ENCODE data around the gene SRRM3. TPM values are rescaled to one million over a fixed set of nuclear protein-coding genes. Genes with fewer than 3 reads are reported as not detected.

SRRM3 gene
- total and polyA plus RNA-seq, 2 experiments from 2014 or later = 8.6 to 13.8 TPM

- H3K36me3 Mint-ChIP-seq (ENCODE audit: low read depth) = peaks cover 5% of the 10 kb centered on the region; the same call in 2 of the 3 replicates
- H3K27me3 Mint-ChIP-seq (ENCODE audit: insufficient read depth, low read depth, poor library complexity) = peaks cover 52% of the 10 kb centered on the region
- Histone ChIP-seq H3K9me2 (ENCODE audit: insufficient read depth) (no peaks in the 10 kb centered on the region), H3K79me2 (replicated peaks; ENCODE audit: insufficient read depth) (no peaks in the 10 kb centered on the region), H2AFZ (peak overlapping the region; percentile 43; the same call in 1 of the 2 replicates), H3K27ac (ENCODE audit: low read depth) (no peak overlapping the region), H4K20me1 (replicated peaks; ENCODE audit: insufficient read depth) (no peaks in the 10 kb centered on the region; the same call in 1 of the 2 replicates), H3K36me3 (ENCODE audit: insufficient read depth) (no peaks in the 10 kb centered on the region), H3K4me2 (peak overlapping the region; percentile 87), H3K4me3 (peak overlapping the region; percentile 76), H3K27me3 (ENCODE audit: insufficient read depth) (peaks cover 56% of the 10 kb centered on the region), H3F3A (replicated peaks; ENCODE audit: low read depth) (peaks cover 7% of the 10 kb centered on the region; the same call in 1 of the 2 replicates), H3K4me1 (ENCODE audit: insufficient read depth) (peaks cover 9% of the 10 kb centered on the region)
- H3K4me3 Mint-ChIP-seq = peak overlapping the region; percentile 92
- H3K9me3 Mint-ChIP-seq = peaks cover 2% of the 10 kb centered on the region; the same call in 2 of the 3 replicates
- peak; percentile 81 for DNase-seq (ENCODE audit: low spot score)
- peak; percentile 70 for ATAC-seq
- no peak overlapping the region for H3K27ac Mint-ChIP-seq
- TF ChIP-seq, protein P1, sequence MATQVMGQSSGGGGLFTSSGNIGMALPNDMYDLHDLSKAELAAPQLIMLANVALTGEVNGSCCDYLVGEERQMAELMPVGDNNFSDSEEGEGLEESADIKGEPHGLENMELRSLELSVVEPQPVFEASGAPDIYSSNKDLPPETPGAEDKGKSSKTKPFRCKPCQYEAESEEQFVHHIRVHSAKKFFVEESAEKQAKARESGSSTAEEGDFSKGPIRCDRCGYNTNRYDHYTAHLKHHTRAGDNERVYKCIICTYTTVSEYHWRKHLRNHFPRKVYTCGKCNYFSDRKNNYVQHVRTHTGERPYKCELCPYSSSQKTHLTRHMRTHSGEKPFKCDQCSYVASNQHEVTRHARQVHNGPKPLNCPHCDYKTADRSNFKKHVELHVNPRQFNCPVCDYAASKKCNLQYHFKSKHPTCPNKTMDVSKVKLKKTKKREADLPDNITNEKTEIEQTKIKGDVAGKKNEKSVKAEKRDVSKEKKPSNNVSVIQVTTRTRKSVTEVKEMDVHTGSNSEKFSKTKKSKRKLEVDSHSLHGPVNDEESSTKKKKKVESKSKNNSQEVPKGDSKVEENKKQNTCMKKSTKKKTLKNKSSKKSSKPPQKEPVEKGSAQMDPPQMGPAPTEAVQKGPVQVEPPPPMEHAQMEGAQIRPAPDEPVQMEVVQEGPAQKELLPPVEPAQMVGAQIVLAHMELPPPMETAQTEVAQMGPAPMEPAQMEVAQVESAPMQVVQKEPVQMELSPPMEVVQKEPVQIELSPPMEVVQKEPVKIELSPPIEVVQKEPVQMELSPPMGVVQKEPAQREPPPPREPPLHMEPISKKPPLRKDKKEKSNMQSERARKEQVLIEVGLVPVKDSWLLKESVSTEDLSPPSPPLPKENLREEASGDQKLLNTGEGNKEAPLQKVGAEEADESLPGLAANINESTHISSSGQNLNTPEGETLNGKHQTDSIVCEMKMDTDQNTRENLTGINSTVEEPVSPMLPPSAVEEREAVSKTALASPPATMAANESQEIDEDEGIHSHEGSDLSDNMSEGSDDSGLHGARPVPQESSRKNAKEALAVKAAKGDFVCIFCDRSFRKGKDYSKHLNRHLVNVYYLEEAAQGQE (IDR thresholded peaks at IDR 0.05; ENCODE audit: unreplicated experiment) = no peak
- TF ChIP-seq EZH2phosphoT487 (IDR thresholded peaks at IDR 0.05; ENCODE audit: unreplicated experiment) = no peak
- no peak for TF ChIP-seq ZNF114 (CRISPR knock-in tag; IDR thresholded peaks at IDR 0.05)
- no peak for TF ChIP-seq NANOG (IDR thresholded peaks at IDR 0.05; ENCODE audit: borderline replicate concordance)
- TF ChIP-seq POLR2AphosphoS5 (IDR thresholded peaks at IDR 0.05; ENCODE audit: low read depth) = peak; percentile 66
- no peak for TF ChIP-seq ETS1 (IDR thresholded peaks at IDR 0.05)
- peaks cover 21% of the 10 kb centered on the region for H3K4me1 Mint-ChIP-seq
Observed at GRCh38 chr7:76282344-76283253, 80.9 kb downstream of the SRRM3 start.

GRCh38 chr7:76283254-76284159 is 81.8 kb downstream of the SRRM3 start:
- Histone ChIP-seq H4K20me1 (replicated peaks; ENCODE audit: insufficient read depth) (no peaks in the 10 kb centered on the region; the same call in 1 of the 2 replicates), H3K27me3 (ENCODE audit: insufficient read depth) (peaks cover 53% of the 10 kb centered on the region), H3K36me3 (ENCODE audit: insufficient read depth) (no peaks in the 10 kb centered on the region), H3K4me1 (ENCODE audit: insufficient read depth) (peaks cover 9% of the 10 kb centered on the region), H3K9me2 (ENCODE audit: insufficient read depth) (no peaks in the 10 kb centered on the region), H3K4me2 (peak overlapping the region; percentile 87), H3K27ac (ENCODE audit: low read depth) (no peak overlapping the region), H3K79me2 (replicated peaks; ENCODE audit: insufficient read depth) (no peaks in the 10 kb centered on the region), H3F3A (replicated peaks; ENCODE audit: low read depth) (peaks cover 7% of the 10 kb centered on the region; the same call in 1 of the 2 replicates), H3K4me3 (peak overlapping the region; percentile 76), H2AFZ (no peak overlapping the region; the same call in 1 of the 2 replicates)
- Mint-ChIP-seq H3K4me1 (peaks cover 21% of the 10 kb centered on the region), H3K27me3 (ENCODE audit: insufficient read depth, low read depth, poor library complexity) (peaks cover 48% of the 10 kb centered on the region), H3K9me3 (peaks cover 2% of the 10 kb centered on the region; the same call in 2 of the 3 replicates), H3K36me3 (ENCODE audit: low read depth) (peaks cover 5% of the 10 kb centered on the region; the same call in 2 of the 3 replicates), H3K27ac (no peak overlapping the region), H3K4me3 (peak overlapping the region; percentile 70)
- no peak for ATAC-seq
- DNase-seq (ENCODE audit: low spot score) = no peak
- TF ChIP-seq JUNB (IDR thresholded peaks at IDR 0.05; ENCODE audit: unreplicated experiment) (no peak), EZH2phosphoT487 (IDR thresholded peaks at IDR 0.05; ENCODE audit: unreplicated experiment) (no peak), CTCF (conservative IDR thresholded peaks at IDR 0.05; ENCODE audit: low read depth in 2 of 2) (no peak)

Measured in GM23338 (cell line).